ENCODE data around the gene BRDT.

BRDT gene

GRCh38 chr1:91981996-91982609 is 32.9 kb downstream of the BRDT start:
- H3K4me3 ChIP-seq (replicated peaks; ENCODE audit: insufficient read depth, low read length): no peak overlapping the region
- H3K27ac ChIP-seq (replicated peaks): no peak overlapping the region
- DNase-seq (ENCODE audit: low read depth in 1 of 2, low spot score in 1 of 2): no peak
- H3K27me3 ChIP-seq (ENCODE audit: insufficient read depth, poor library complexity, severe bottlenecking): no peaks in the 10 kb centered on the region
- TF ChIP-seq GABPA (IDR thresholded peaks at IDR 0.05; ENCODE audit: low read depth) (no peak), CTCF (IDR thresholded peaks at IDR 0.05; ENCODE audit: insufficient read depth, low read length) (no peak), SPI1 (IDR thresholded peaks at IDR 0.05; ENCODE audit: borderline replicate concordance, low read depth) (no peak), POLR2AphosphoS5 (IDR thresholded peaks at IDR 0.05; ENCODE audit: low read depth) (no peak)
- TF ChIP-seq, protein P1, sequence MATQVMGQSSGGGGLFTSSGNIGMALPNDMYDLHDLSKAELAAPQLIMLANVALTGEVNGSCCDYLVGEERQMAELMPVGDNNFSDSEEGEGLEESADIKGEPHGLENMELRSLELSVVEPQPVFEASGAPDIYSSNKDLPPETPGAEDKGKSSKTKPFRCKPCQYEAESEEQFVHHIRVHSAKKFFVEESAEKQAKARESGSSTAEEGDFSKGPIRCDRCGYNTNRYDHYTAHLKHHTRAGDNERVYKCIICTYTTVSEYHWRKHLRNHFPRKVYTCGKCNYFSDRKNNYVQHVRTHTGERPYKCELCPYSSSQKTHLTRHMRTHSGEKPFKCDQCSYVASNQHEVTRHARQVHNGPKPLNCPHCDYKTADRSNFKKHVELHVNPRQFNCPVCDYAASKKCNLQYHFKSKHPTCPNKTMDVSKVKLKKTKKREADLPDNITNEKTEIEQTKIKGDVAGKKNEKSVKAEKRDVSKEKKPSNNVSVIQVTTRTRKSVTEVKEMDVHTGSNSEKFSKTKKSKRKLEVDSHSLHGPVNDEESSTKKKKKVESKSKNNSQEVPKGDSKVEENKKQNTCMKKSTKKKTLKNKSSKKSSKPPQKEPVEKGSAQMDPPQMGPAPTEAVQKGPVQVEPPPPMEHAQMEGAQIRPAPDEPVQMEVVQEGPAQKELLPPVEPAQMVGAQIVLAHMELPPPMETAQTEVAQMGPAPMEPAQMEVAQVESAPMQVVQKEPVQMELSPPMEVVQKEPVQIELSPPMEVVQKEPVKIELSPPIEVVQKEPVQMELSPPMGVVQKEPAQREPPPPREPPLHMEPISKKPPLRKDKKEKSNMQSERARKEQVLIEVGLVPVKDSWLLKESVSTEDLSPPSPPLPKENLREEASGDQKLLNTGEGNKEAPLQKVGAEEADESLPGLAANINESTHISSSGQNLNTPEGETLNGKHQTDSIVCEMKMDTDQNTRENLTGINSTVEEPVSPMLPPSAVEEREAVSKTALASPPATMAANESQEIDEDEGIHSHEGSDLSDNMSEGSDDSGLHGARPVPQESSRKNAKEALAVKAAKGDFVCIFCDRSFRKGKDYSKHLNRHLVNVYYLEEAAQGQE (IDR thresholded peaks at IDR 0.05; ENCODE audit: insufficient replicate concordance, low read depth): no peak

- TF ChIP-seq, protein P1 (IDR thresholded peaks at IDR 0.05; ENCODE audit: insufficient replicate concordance, low read depth): no peak
- no peak for TF ChIP-seq SPI1 (IDR thresholded peaks at IDR 0.05; ENCODE audit: borderline replicate concordance, low read depth)
- TF ChIP-seq CTCF (IDR thresholded peaks at IDR 0.05; ENCODE audit: insufficient read depth, low read length): no peak
- no peak for TF ChIP-seq POLR2AphosphoS5 (IDR thresholded peaks at IDR 0.05; ENCODE audit: low read depth)
- no peak for TF ChIP-seq GABPA (IDR thresholded peaks at IDR 0.05; ENCODE audit: low read depth)
- Histone ChIP-seq H3K27ac (replicated peaks) (no peak overlapping the region), H3K27me3 (ENCODE audit: insufficient read depth, poor library complexity, severe bottlenecking) (no peaks in the 10 kb centered on the region), H3K4me3 (replicated peaks; ENCODE audit: insufficient read depth, low read length) (no peak overlapping the region)
- no peak for DNase-seq (ENCODE audit: low read depth in 1 of 2, low spot score in 1 of 2)
These were observed 44.1 kb downstream of the BRDT start for GRCh38 chr1:91993256-91993655.

DNA sequence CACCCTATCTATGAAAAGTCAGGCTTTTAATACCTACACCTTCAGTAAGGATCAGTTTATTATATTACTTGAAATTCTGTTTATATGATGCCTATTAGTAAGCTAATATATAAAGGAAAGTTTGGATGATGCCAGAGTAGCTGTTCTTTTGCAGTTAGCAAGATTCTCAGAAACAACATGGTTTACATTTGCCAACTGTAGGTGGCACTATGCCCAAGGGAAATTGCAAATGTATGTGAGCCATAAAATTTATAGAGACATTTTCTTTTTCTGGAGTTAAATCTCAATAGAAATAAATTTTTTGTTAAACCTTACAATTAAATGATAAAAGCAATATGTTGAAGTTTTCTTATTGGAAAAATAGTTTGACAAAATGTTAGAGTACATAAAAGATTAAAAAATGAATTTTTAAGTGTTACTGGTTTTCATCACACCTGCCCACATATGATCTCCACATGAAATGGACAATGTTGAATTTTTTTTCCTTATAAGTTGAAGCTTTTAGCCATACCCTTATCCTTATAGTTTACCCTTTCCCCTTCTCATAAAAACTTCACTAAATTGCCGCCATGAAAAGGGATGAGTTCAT is 48.5 kb downstream of the BRDT start:
- Histone ChIP-seq H3K27ac (replicated peaks) (no peak overlapping the region), H3K27me3 (ENCODE audit: insufficient read depth, poor library complexity, severe bottlenecking) (no peaks in the 10 kb centered on the region), H3K4me3 (replicated peaks; ENCODE audit: insufficient read depth, low read length) (no peak overlapping the region)
- TF ChIP-seq GABPA (IDR thresholded peaks at IDR 0.05; ENCODE audit: low read depth) (no peak), CTCF (IDR thresholded peaks at IDR 0.05; ENCODE audit: insufficient read depth, low read length) (peak; percentile 22)
- peak; percentile 5 to 39 for DNase-seq (ENCODE audit: low read depth in 1 of 2, low spot score in 1 of 2)

- no peak for DNase-seq (ENCODE audit: low read depth in 1 of 2, low spot score in 1 of 2)
- H3K27ac ChIP-seq (replicated peaks): no peak overlapping the region
- H3K27me3 ChIP-seq (ENCODE audit: insufficient read depth, poor library complexity, severe bottlenecking): no peaks in the 10 kb centered on the region
- TF ChIP-seq, protein P1 (IDR thresholded peaks at IDR 0.05; ENCODE audit: insufficient replicate concordance, low read depth): no peak
- TF ChIP-seq SPI1 (IDR thresholded peaks at IDR 0.05; ENCODE audit: borderline replicate concordance, low read depth) (no peak), GABPA (IDR thresholded peaks at IDR 0.05; ENCODE audit: low read depth) (no peak), POLR2AphosphoS5 (IDR thresholded peaks at IDR 0.05; ENCODE audit: low read depth) (no peak), CTCF (IDR thresholded peaks at IDR 0.05; ENCODE audit: insufficient read depth, low read length) (no peak)
- H3K4me3 ChIP-seq (replicated peaks; ENCODE audit: insufficient read depth, low read length): no peak overlapping the region
These were observed 54.9 kb downstream of the BRDT start for GRCh38 chr1:92004129-92004528.
